ENCODE results near the gene ARV1. TPM values are rescaled to one million over a fixed set of nuclear protein-coding genes. Genes with fewer than 3 reads are reported as not detected.

Gene ARV1
- total RNA-seq, 4 donors from 2014 or later: 24.1 to 36.4 (median 29.4) TPM

DNA sequence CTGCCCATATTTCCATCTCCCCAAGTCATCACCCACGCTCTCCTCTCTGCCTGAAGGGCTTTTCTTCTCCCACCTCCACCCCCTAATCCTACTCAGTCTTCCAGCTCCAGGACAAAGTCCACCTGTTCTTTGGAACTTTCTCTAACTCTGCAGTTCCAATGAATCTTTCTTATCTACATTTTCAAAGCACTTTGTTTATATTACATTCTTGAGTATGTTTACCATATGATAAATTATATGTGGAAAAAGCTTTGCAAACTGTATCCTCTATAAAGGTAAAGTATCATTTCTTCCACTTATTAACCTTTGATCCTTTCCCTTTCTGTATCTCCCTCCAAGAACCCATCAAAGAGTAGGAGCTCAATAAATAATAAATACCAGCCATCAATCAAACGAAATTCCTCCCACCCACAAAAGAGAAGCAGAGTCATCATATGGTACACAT, 39.9 kb upstream of the ARV1 start:
- WGBS: 78% methylated on average over 2 of the region's 2 CpGs
- H3K4me3 ChIP-seq: no peak overlapping the region
- peaks cover 16% of the 10 kb centered on the region for H3K36me3 ChIP-seq
- H3K27me3 ChIP-seq: no peaks in the 10 kb centered on the region
- TF ChIP-seq EP300 (IDR thresholded peaks at IDR 0.05): no peak
- TF ChIP-seq, protein P1, sequence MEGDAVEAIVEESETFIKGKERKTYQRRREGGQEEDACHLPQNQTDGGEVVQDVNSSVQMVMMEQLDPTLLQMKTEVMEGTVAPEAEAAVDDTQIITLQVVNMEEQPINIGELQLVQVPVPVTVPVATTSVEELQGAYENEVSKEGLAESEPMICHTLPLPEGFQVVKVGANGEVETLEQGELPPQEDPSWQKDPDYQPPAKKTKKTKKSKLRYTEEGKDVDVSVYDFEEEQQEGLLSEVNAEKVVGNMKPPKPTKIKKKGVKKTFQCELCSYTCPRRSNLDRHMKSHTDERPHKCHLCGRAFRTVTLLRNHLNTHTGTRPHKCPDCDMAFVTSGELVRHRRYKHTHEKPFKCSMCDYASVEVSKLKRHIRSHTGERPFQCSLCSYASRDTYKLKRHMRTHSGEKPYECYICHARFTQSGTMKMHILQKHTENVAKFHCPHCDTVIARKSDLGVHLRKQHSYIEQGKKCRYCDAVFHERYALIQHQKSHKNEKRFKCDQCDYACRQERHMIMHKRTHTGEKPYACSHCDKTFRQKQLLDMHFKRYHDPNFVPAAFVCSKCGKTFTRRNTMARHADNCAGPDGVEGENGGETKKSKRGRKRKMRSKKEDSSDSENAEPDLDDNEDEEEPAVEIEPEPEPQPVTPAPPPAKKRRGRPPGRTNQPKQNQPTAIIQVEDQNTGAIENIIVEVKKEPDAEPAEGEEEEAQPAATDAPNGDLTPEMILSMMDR (IDR thresholded peaks at IDR 0.05): no peak
- TF ChIP-seq POLR2A (IDR thresholded peaks at IDR 0.05): no peak
- no peak for TF ChIP-seq POLR2AphosphoS5 (IDR thresholded peaks at IDR 0.05)
- no peaks in the 10 kb centered on the region for H3K9me3 ChIP-seq
- no peak for DNase-seq (ENCODE audit: low spot score in 2 of 2)
- no peaks in the 10 kb centered on the region for H3K4me1 ChIP-seq
- H3K27ac ChIP-seq: no peak overlapping the region

DNA sequence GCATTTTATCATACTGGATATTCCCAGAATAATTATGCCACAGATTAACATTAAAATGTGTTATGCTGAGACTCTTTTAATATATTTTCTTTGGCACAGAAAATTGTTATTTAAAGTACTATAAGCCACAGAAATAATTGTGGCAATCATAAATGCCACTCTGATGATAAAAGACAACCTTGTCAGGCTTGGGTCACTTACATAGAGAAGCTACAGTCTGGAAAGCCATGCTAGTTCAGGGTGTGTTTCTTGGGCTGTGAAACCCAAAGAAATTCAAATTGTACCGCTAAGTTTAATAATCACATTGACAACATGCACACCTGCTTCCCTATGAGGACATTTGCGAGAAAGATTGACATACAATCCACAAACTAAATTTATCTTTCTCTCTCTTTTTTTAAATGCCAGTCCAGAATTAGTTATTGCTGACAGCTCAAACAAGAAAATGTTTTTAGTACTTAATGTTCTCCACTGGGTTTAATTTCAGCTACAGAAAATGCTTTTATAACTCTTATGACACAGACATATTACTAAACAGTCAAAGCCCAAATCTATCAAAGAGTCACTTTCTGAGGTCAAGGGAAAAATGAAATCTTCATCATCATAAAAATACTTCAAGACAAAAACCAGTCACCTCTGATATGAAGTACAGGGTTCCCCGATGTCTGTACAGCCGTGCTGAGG, 38.9 kb upstream of the ARV1 start:
- no peak overlapping the region for H3K4me3 ChIP-seq
- H3K27ac ChIP-seq: no peak overlapping the region
- DNase-seq (ENCODE audit: low spot score in 2 of 2): no peak
- no peaks in the 10 kb centered on the region for H3K4me1 ChIP-seq
- TF ChIP-seq EP300 (IDR thresholded peaks at IDR 0.05) (no peak), POLR2AphosphoS5 (IDR thresholded peaks at IDR 0.05) (no peak), POLR2A (IDR thresholded peaks at IDR 0.05) (no peak)
- TF ChIP-seq, protein P1 (IDR thresholded peaks at IDR 0.05): no peak
- H3K36me3 ChIP-seq: peaks cover 18% of the 10 kb centered on the region
- 84% methylated on average over 4 of the region's 4 CpGs for WGBS
- no peaks in the 10 kb centered on the region for H3K9me3 ChIP-seq
- no peaks in the 10 kb centered on the region for H3K27me3 ChIP-seq

DNA sequence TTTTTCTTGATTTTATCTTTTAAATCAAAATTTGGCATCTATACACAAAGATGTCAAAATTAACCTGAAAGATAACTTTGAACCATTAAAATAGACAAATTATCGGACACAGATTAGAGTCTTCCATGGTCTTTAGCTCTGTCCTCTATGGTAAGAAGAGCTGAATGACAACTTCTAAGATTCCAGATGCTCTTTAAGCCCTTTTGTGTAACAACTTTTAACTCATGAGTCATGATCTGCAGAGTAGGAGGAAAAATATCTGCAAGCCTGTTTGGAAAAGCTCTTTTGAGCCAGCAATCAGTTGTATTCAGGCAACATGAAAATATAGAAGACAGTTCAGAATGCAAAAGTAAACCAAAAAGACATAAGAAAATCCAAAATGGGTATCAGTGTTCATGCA, 38.0 kb upstream of the ARV1 start:
- 93% methylated on average over 1 of the region's 1 CpG for WGBS
- no peaks in the 10 kb centered on the region for H3K9me3 ChIP-seq
- H3K27ac ChIP-seq: no peak overlapping the region
- no peaks in the 10 kb centered on the region for H3K4me1 ChIP-seq
- peaks cover 18% of the 10 kb centered on the region for H3K36me3 ChIP-seq
- TF ChIP-seq POLR2A (IDR thresholded peaks at IDR 0.05) (no peak), EP300 (IDR thresholded peaks at IDR 0.05) (no peak), POLR2AphosphoS5 (IDR thresholded peaks at IDR 0.05) (no peak)
- TF ChIP-seq, protein P1 (IDR thresholded peaks at IDR 0.05): no peak
- no peaks in the 10 kb centered on the region for H3K27me3 ChIP-seq
- DNase-seq (ENCODE audit: low spot score in 2 of 2): no peak
- no peak overlapping the region for H3K4me3 ChIP-seq

DNA sequence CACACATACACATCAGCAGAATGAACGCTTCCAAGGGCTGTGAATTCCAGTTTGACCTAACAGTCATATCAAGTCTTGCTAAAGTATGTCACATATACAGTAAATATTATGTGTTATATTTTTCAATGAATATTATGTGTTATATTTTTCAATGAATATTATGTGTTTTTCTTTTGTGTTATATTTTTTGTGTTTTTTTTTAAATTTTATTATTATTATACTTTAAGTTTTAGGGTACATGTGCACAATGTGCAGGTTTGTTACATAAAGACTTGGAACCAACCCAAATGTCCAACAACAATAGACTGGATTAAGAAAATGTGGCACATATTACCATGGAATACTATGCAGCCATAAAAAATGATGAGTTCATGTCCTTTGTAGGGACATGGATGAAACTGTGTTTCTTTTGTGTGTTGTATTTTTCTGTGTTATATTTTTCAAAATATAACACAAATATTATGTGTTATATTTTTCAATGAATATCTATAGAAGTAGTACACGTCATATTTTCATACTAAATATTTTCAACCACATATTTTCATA, 35.8 kb upstream of the ARV1 start:
- H3K4me3 ChIP-seq: no peak overlapping the region
- WGBS: 97% methylated on average over 2 of the region's 2 CpGs
- DNase-seq (ENCODE audit: low spot score in 2 of 2): no peak
- H3K4me1 ChIP-seq: no peaks in the 10 kb centered on the region
- TF ChIP-seq EP300 (IDR thresholded peaks at IDR 0.05) (no peak), POLR2AphosphoS5 (IDR thresholded peaks at IDR 0.05) (no peak), POLR2A (IDR thresholded peaks at IDR 0.05) (no peak)
- TF ChIP-seq, protein P1 (IDR thresholded peaks at IDR 0.05): no peak
- no peaks in the 10 kb centered on the region for H3K27me3 ChIP-seq
- H3K36me3 ChIP-seq: peaks cover 13% of the 10 kb centered on the region
- H3K27ac ChIP-seq: no peak overlapping the region
- no peaks in the 10 kb centered on the region for H3K9me3 ChIP-seq

DNA sequence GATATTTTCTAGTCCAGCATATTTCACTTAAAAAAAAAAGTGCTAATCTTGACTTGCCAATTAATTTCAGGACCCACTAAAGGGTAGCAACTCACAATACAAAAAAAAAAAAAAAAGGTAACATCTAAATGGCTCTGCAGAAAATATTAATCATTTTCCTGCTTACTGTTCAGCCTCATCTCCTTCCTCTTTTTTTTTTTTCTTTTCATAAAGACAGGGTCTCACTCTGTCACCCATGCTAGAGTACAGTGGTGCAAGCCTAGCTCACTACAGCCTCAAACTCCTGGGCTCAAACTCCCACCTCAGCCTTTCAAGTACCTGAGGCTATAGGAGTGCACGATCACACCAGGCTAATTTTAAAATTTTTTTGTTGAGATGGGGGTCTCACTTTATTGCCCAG, 30.6 kb upstream of the ARV1 start:
- 92% methylated on average over 1 of the region's 1 CpG for WGBS
- Histone ChIP-seq H3K4me1 (no peaks in the 10 kb centered on the region), H3K9me3 (no peaks in the 10 kb centered on the region), H3K27me3 (no peaks in the 10 kb centered on the region), H3K4me3 (no peak overlapping the region), H3K36me3 (peaks cover 7% of the 10 kb centered on the region), H3K27ac (no peak overlapping the region)
- TF ChIP-seq, protein P1 (IDR thresholded peaks at IDR 0.05): no peak
- TF ChIP-seq EP300 (IDR thresholded peaks at IDR 0.05): no peak
- TF ChIP-seq POLR2A (IDR thresholded peaks at IDR 0.05): no peak
- TF ChIP-seq POLR2AphosphoS5 (IDR thresholded peaks at IDR 0.05): no peak
- DNase-seq (ENCODE audit: low spot score in 2 of 2): no peak

All from suprapubic skin (tissue), 4 donors.